Choroid plexus epithelial cell (primary cell): Measurements from ENCODE around the gene SPEG.

ENCODE experiments used
- DNase-seq: peaks from one replicate; pipeline ENCODE4 v3.0.0-alpha.2; 2010; ENCODE audit warnings: low read depth
- H3K4me3 ChIP-seq: 2 replicates; pipeline ENCODE4 v1.5.1; 2011; ENCODE audit warnings: low read depth, mild to moderate bottlenecking, control low read depth, low read length, moderate library complexity
- TF ChIP-seq, protein P1 (sequence below): conservative IDR thresholded peaks from 2 replicates; pipeline ENCODE4 v1.5.1; 2011; ENCODE audit warnings: low read depth, mild to moderate bottlenecking, control low read depth, inconsistent platforms, low read length, moderate library complexity

The SPEG gene

DNA sequence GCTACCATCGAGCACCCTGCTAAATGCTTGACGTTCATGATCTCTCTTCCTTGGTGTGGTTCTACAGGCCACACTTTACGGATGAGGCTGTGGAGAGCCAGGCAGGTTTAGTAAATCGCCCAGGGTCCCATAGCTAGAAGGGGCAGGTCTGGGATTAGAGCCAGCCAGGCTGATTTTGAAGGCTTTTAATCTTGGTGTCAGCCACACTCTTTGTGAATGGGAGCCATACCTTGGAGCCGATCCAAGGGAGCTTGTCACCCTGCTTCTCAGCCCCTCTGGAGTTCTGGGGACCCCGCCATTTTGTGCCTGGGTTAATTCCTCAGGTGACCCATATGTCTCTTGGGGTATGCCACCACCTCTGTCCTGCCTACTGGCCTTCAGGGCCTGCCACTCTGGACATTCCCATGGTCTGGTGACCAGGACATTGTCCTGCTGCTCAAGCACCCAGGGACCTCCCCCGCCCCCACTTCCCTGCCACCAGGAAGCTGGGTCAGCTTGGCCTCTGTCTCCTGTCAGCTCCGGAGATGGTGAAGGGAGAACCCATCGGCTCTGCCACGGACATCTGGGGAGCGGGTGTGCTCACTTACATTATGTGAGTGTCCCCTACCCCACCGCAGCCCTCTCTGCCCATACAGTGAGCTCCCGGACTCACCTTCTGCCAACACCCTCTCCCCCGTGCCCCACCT lies 56.8 kb downstream of the SPEG start:
- TF ChIP-seq, protein P1, sequence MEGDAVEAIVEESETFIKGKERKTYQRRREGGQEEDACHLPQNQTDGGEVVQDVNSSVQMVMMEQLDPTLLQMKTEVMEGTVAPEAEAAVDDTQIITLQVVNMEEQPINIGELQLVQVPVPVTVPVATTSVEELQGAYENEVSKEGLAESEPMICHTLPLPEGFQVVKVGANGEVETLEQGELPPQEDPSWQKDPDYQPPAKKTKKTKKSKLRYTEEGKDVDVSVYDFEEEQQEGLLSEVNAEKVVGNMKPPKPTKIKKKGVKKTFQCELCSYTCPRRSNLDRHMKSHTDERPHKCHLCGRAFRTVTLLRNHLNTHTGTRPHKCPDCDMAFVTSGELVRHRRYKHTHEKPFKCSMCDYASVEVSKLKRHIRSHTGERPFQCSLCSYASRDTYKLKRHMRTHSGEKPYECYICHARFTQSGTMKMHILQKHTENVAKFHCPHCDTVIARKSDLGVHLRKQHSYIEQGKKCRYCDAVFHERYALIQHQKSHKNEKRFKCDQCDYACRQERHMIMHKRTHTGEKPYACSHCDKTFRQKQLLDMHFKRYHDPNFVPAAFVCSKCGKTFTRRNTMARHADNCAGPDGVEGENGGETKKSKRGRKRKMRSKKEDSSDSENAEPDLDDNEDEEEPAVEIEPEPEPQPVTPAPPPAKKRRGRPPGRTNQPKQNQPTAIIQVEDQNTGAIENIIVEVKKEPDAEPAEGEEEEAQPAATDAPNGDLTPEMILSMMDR: no peak
- H3K4me3 ChIP-seq: no peak overlapping the region
- no peak for DNase-seq

DNA sequence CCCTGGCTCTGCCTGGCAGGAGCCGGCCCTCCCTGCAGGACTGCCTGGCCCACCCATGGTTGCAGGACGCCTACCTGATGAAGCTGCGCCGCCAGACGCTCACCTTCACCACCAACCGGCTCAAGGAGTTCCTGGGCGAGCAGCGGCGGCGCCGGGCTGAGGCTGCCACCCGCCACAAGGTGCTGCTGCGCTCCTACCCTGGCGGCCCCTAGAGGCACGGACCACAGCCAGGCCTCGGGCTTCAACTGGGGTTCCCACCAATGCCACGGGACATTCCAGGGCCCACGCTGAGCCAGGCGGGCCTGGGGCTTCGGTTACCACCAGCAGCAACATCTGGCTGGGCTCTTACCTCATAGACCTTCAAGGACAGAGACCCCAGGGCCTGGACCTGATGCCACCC lies 57.9 kb downstream of the SPEG start:
- no peak overlapping the region for H3K4me3 ChIP-seq
- TF ChIP-seq, protein P1: no peak
- no peak for DNase-seq

DNA sequence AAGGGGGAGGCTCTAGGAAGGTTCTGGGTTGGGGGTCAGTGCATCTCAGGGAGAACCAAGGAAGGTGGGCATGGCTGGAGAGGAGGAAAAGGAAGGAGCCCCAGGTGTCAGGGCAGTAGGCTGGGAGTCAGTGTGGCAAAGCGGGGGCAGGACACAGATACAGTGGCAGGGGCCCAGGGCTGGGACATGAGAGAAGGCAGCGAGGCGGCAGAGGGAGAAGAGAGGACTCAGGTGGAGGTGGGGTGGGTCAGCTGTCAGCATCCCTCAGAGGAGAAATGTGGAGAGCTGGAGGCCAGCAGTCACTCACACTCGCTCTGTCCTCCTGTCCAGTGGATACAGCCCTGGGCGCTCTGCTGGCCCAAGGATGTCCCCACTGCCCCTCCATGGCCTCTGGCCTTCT lies 58.4 kb downstream of the SPEG start:
- no peak for DNase-seq
- no peak overlapping the region for H3K4me3 ChIP-seq
- TF ChIP-seq, protein P1: no peak

DNA sequence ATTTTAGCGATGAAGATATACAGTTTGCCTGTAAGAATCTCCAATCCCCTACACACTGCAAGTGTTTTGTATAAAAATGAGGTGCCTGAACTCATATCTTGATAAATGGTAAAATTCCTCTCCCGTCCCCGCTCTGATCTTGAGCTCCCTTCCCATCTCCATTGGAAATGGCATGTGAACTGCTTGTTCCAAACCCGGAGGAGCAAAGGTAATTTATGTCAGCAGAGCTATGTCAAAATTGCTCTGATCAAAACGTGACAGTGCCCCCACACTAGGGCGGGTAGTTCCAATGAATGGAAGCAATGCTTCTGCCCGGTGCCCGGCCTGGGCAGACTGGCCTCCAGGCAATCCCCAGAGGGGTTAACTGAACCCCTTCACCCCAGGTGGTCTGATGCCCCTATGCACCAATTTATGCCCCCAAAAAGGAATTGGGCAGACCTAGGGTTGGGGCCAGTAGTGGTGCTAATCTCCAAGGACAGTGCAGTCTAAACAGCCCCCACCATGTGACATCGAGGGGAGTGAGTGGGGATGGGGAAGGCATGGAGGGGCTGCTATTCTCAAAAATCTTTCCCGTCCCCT lies 60.4 kb downstream of the SPEG start:
- H3K4me3 ChIP-seq: no peak overlapping the region
- TF ChIP-seq, protein P1: no peak
- no peak for DNase-seq

DNA sequence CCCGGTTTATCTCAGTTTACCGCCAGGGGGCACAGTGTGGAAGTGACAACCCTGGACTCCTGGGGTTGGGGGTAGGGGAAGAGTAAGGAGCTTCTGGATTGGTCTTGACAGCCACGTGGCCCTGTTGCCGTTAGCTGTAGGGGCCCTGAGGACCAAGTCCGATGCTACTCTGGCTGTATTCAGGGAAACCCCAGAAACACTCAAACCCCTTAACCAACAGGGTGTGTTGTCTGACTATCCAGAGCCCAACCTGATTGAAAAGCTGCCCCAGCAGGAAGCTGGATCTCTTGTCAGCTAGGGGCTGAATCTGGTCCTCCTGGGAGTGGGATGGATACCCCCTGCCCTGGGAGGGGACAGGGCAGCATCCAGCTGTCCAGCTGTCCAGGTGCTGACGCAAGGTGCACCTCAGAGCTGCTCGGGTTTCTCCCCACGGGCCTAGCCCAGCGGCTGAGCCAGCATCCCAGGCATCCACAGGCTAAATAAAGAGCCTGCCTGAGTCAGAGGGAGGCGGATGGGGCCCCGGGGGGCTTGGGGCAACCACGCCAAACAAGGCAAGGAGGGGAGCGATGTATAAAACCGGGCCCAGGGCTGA lies 61.0 kb downstream of the SPEG start:
- DNase-seq: peak; percentile 82
- H3K4me3 ChIP-seq: no peak overlapping the region
- TF ChIP-seq, protein P1: peak; percentile 77

DNA sequence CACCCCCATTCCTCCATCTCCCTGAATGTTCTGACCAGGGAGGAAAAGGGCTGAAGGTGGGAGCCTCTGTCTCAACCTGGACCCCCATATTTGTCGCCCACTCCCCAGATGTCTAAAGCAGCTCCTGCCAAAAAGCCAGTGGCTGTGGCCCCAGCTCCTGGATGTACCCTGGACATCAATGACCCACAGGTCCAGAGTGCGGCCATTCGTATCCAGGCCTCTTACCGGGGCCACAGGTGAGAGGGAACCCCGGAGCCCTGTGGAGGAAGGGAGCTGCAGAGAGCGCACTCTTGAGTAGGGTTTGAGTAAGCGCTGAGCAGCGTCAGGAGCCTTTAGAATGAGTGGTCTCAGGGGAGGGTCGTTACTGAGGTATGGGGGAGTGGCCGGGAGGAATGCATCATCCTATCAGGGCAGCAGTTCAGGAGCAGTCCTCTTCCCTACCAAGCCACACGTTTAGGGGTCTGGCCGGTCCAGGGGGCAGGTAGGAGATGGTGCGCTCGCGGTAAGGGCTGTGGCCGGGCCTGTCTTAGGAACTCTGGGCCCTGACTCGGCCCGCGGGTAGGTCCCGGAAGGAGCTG lies 61.7 kb downstream of the SPEG start:
- TF ChIP-seq, protein P1: no peak
- no peak overlapping the region for H3K4me3 ChIP-seq
- DNase-seq: no peak
